Measurements from ENCODE around the gene RAP2C.

RAP2C gene

DNA sequence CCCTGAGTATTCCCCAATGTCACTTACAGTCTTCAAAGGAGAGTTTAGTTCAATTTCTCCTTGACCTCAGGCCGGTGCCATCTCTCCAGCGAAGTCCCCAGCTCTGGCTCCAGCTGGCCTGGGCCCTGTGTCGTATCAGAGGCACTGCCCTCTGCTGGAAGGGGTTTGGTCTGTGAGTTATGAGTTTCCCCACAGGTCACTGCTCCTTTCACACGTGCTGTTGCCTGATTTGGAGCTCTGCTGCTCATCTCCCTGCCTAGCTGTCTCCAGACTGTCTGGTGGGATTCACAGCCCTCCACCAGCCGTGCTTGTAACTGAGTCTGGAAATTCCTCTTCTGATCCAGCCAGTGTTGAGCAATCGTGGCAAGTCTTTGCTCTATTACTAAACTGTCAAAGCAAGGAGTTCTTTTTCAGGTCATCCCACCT, at the start of gene RAP2C:
Gene RAP2C (minus strand): TSS at position 105 of the 426 bp plus-strand sequence. CDS start 2,179 bp downstream, outside the sequence.
- peak; percentile 8 to 31 for DNase-seq

DNA sequence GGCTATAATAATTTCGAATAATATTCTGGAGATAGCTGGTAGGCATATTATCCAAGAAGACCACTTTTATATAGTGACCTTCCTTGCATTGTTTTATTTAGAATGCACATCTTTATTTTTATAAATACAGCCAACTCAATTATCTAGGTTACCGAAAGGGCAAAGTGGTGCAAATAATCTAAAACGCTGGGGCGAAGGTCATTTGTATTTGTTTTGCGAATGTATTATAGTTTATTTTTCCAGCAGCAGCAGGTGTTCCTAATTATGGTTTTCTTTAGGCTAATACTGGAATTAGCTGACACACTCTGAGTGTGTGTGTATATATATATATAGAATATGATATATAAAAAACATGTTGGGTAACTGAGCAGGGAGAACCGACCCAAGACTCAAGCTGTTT, 48.1 kb upstream of the RAP2C start:
- DNase-seq = no peak

DNA sequence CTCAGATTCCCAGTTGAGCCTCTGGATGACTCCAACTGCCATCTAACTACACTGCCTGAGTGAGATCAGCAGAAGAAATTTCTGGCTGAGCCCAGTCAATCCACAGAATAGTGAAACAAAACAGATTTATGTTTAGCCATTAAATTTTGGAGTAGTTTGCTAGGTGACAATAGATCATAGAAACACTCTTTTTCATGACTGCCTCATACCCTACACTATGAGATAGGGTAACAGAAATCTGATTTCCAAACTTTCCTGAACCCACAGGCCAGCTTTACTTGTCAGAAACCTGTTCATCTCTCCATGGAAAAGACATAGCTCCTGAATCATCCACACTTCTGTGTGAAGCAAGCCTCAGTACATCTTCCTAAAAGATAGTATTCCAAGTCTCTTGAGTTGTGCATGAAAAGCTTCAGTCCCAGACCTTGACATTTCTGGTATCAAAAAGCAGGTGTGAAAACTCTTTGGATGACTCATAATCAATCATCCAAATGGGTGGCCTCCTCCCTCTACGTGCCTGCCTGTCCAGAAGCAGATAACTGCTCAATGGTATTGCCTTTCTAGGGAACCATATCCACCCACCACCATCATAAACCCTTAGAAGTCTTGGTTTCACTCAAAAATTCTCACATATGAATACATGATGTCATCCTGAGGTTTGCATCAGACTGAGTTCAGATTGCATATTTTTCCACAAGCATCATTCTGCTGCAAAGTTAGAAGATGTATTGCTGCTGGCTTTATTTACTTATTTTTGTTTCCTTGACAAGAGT, 47.5 kb upstream of the RAP2C start:
- no peak for DNase-seq

DNA sequence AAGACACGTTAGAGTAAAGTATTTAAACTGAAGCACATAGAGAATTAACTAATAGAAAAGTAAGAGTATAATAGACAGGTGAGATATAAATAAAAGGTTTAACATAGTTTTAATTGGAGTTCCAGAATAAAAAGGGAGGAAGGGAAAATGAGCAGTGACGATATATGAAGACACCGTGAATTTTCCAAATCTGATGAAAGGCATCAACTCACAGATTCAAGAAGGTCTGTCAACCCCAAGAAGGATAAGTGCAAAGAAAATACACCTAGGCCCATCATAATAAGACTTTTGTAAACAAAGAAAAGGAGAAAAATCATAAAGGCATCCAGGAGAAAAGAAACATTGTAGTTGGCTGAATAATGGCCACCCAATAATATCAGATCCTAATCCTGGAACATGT, 43.9 kb upstream of the RAP2C start:
- DNase-seq = no peak

DNA sequence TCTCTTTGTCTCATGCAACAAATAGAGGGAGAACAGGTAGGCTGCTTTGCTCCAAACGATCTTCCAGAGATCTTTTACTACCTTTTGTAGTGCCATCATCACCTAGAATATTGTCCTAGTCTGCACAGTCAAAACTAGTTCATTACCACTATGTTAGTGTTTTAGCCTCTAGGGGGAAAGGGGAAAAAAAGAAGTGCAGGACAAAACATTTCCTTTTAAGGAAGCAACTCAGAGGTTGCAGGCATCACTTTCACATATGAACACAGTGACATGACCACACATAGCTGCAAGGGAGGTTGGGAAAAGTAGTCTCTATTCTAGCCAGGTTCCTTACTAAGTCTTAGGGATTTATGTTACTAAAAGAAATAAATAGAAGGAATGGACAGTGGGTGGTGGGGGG, 39.3 kb upstream of the RAP2C start:
- DNase-seq = no peak

DNA sequence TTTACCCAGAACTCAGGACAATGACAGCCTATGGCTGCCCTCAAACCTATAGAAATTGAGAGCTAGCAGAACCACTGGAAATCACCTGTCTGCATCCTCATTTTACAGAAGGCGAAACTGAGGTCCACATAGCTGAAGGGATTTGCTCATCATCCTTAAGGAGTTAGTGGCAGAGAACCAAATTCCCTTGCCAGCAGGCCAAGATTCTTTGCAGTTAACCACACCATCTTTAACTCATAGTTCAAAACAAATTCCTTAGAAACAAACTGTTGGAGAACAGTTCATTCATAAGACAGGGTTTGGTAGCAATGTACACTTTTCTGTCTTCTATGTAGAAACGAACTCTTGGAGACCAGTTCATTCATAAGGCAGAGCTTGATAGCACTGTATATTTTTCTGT, 37.9 kb upstream of the RAP2C start:
- DNase-seq = no peak

DNA sequence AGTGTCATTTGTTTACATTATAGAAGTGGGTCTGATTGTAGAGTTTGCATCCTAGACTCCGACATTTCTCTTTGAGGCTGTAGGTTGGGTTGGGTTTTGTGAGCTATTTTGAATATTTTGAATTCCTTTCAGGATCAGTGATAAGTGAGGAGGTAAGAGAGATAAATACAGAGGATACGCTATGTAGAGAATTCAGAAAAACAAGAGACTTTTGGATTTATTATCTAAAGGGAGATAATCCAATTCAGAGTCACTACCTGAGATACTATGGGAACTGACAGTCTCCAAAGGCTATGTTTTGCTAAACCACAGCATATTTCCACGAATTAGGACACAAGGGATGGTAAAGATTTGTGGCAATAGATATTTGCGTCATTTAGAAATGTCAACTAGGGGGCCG, 16.9 kb upstream of the RAP2C start:
- no peak for DNase-seq

DNA sequence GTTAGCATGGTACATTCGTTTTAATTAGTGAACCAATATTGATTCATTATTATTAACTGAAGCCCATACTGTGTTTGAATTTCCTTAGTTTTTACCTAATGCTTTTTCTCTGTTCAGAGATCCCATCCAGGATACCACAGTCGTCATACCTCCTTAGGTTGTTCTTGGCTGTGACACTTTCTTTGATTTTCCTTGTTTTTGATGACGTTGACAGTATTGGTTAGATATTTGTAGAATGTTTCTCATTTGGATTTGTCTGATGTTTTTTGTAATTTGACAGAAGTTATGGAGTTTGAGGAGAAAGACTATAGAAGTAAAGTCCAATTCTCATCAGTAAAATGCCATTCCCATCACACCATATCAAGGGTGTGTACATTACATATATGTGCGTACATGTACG, 16.2 kb upstream of the RAP2C start:
- no peak for DNase-seq

DNA sequence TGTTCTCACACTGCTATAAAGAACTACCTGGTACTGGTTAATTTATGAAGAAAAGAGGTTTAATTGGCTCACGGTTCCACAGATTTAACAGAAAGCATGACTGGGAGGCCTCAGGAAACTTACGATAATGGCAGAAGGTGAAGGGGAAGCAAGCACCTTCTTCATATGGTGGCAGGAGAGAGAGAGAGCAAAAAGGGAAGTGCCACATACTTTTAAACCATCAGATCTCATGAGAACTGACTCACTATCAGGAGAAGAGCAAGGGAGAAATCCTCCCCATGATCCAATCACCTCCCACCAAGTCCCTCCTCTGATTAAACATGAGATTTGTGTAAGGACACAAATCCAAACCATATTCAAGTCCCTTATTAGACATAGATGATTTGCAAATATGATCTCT, 12.3 kb upstream of the RAP2C start:
- DNase-seq = peak in 1 of 2 donors; percentile 10

DNA sequence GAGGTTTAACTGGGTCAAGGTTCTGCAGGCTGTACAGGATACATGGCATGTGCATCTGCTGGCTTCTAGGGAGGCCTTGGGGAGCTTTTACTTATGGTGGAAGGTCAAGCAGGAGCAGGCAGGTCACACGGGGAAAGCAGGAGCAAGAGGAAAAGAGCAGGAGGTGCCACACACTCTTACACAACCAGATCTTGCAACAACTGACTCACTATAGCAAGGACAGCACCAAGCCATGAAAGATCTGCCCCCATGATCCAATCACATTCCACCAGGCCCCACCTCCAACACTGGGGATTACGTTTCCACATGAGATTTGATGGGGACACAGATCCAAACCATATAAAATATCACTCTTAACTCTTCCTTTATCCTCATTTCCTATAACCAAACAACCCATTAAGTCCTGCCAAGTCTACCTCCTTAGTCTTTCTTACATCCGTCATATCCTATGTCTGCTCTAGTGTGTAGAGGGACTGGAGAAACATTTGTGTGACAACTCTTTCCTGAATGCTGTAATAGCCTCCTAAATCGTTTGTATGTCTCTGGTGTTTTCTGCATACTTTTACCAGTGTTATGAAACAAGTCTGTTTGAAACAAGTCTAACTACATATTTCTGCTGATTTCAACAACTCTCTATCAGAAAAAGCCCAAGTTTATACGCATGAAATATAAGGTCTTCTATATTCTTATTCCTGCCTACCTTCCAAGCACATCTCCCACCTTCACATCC, 8.3 kb upstream of the RAP2C start:
- no peak for DNase-seq

DNA sequence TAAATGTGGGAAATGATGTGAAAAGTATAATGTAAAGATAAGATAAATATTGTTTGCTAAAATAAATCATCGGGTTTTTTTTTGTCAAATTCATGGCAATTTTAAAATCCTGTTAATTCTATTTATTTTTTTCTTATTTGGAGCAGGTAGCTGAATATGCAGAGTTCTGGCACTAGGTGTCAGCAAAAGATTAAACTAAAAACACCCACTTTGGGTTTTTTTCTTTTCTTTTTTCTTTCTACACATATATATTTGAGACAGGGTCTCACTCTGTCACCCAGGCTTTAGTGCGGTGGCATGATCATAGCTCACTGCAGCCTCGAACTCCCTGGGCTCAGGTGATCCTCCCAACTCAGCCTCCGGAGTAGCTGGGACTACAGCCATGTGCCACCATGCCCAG, 6.9 kb upstream of the RAP2C start:
- DNase-seq = no peak

DNA sequence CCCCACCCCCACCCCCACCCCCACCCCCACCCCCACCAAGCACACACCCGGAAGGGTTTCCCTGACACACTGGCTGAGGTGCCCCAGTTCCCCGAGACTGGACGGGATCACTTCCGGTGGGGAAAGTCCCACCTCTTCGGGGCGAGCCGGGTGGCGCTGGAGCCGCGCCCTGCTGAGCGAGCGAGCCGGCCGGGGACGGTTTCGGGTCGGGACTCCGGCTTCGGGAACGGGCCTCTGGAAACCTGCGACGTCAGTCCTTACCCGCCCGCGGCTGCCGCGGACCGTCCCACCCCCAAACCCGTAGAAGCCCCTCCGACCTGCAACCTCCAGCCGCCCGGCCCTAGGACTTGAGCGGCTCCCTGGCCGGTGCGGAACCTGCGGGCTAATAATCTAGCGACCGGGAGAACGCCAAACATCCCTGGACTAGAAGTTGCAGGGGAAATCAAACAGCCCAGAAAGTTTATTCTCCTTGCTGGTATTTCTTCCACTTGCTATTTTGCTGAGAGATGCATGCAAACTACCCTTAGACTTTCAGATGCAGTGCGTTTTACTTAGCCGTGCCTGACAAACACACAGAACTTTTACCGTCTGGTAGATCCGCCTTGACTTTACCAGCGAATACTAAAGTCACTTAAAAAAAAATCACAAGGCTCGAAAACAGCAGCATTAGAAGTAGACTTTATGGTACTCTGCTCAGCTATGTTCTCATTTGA, 991 bp downstream of the RAP2C start:
- DNase-seq = peak in 1 of 2 donors; percentile 33

DNA sequence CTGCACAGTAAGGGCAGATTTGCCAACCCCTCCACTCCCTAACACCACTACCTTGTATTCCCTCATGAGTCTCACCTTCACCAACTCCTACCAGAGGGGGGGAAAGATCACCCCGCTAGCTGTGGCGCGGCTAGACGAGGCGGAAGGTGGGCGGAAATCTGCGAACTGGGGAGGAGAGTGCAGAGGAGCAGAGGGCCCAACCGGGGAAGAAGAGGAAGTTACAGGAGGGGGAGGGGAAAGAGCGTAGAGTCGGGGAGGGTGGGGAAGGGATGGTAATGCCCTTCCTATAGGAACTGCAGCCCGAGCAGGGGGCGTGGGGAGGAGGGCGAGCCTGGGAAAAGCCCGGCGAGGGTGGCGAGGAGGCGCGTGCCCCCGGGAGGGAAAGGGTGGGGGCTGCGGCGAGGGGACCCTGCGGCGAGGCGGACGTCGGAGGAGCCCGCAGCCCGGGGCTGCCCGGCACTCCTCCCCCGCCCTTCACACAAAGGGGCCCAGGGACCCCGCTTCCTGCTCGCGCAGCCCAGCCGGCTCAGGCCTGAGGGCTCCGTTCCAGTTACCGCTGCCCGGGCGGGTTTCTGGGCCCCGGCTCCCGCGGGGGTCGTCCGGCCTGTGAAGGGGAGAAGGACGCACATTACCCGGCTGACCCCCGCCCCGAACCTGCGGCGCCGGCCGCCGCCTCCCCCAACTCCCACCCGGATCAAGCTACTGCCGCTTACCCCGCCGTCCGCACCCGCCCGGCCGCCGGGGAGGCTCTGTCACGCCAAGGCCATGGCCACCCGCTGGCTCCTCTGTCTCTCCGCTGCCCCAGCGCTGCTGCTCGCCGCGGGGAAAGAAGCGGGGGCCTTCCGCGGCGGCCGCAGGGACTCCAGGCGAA, 1.8 kb downstream of the RAP2C start:
- DNase-seq = peak; percentile 38 to 82

DNA sequence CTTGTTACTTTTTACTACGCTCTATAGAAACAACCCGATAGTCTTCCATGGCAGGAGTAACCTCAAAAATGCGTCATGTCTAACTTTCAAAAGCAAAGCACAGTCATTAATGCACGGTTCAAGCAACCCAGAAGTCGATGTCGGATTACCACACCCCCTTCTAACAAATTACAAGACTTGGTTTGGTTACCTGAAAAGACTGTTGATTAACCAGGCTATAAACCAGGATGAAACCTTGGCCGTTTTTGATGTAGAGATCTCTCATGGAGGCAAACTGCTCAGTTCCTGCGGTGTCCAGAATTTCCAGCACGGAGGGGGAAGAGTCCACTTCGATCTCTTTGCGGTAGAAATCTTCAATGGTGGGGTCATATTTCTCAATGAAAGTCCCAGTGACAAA, 2.4 kb downstream of the RAP2C start:
- no peak for DNase-seq

DNA sequence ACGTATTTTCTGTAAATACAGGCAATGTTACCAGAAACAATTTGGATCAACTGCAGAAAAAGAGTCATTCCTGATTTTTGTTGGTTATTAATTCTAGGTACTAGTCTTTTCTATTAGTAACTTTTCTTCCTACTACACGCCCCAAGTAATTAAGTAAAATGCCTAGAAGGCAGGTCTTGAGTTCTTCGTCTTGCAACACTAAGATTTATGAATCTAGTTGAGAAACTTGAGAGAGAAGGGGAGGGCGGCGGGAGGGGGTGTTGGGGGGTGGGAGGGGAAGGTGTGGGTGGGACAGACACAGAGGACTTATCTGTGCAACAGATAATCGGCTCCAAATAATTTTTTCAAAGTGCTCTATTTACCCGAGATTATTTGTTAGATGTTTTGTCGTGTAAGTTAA, 3.0 kb downstream of the RAP2C start:
- DNase-seq = no peak

DNA sequence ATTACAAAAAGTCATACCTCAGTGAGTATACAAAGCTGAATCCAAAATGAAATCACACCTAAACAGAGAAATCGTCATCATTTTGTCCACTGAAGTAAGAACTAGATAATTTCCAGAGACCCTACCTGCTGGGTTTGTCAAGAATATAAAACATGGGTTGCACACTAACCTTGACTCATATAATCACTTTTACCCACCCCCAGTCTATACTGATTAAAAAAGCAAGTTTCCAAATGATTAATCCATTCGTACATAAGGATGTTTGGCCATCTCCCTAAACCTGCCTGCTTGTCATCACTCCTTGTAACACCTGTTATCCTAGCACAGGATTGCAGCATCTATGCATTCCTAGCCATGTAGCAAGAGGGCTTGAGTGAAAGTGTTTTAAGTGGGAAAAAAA, 4.7 kb downstream of the RAP2C start:
- DNase-seq = no peak

DNA sequence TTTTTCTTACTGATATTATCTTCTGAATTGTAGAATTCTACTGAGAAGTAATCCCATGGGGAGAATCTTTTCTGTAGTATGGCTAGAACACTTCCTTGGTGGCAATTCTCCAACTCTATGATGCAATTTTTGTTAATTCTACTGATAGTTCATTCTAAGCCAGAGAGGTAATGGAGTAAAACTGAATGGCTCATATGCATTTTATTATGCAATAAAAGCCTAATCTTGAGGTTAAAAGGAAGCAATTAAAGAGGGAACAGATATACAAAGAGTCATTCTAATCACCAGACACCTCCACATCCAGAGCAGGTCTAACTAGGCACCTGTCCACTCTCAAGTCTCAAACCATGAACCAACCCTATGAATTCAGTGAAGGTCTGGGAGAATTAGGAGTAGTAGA, 9.7 kb downstream of the RAP2C start:
- no peak for DNase-seq

DNA sequence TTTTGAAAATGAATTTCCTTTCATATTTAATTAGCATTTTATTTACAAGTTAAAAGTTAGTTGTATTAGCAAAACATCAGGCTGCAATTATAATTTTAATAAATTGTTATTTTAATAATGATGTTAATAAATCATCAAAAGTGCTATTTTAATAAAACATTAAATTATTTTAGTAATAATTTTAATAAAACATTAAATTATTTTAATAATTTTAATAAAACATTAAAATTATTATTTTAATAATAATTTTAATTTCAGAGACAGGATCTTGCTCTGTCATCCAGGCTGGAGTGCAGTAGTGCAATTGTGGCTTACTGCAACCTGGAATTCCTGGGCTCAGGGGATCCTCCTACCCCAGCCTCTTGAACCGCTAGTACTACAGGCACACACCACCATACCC, 10.8 kb downstream of the RAP2C start:
- no peak for DNase-seq

DNA sequence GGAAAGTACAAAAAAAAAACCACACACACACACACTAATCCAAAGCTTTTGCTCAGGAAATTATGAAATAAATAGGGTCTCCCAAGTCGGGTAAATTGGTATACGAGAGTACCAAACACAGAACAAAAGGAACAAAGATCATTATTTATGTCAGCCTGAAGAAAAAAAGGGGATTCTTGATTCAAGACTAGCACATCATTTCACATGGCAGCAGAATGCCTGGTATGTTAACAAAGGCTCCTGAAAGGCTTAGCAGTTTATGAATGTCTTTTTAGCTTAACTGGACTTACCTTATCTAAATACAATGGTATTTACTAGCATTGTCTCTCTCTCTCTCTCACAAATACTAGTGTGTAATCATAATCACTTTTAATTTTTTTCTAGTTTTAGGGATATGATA, 11.3 kb downstream of the RAP2C start:
- no peak for DNase-seq

DNA sequence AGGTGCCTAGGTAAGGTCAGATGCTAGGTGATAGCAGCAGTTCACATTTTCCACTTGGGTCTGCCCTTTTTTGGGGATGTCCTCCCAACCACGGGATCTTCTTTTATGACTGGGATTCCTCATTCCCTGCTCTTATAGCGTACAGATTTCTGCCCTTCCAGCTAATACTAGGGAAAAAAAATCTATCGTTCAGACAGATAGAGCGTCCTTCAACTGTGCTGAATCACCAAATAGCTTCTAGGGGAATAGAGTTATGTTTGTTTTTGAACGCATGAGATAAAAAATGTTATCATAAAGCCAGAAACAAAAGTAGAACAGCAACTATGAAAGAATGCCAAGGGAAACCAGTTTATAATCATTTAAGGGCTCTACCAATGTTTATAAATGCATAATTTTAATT, 13.0 kb downstream of the RAP2C start:
- DNase-seq = no peak

DNA sequence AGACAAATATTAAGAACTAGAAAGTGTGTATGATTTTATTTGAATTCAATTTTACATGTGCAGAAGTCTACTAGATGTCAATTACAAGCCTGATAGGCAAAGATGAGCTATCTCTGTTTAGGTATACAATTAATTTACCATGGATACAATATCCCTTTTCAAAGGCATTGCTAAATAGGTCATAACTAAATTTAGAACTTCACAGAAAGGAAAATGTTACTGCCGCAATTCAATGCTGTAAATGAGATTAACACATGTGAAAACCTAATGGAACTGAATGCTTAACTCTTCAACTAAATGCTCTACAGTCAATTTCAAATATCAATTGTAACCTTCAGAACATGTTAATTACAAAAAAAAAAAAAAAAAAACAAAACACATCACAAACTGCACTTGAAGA, 14.6 kb downstream of the RAP2C start:
- DNase-seq = no peak

DNA sequence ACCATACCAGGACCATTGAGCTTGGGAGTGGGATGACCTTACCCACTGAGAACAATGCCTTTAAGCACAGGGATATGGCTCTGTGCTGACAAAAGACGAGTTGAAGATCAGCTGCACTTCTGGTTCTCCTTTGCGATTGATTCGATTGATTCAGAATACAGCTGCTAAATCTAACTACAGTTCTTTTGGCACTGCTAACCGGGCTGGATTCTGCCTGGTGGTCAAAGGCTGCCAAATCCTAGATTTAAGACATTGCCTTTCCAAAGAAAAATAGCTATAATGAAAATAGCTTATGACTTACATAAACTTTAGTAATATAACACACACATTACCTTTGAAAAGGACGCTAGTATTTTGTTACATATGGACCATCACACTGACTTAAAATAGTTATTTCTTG, 18.3 kb downstream of the RAP2C start:
- DNase-seq = no peak

DNA sequence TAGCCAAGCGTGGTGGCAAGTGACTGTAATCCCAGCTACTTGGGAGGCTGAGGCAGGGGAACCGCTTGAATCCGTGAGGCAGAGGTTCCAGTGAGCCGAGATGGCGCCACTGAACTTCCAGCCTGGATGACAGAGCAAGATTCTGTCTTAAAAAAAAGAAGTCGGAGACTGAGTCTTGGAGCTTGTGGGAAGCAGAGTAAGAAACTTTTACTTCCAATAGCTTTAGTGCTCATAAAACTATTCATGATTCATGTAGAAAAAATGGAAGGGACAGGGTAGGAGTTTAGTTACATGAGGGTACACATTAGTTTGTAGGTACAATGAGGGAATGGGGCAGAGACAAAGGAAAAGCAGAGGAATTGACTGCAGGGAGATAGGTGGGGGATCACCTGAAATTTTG, 19.3 kb downstream of the RAP2C start:
- DNase-seq = no peak

All from bone marrow (tissue), 2 donors.